HG03064 (cell line): ENCODE measurements around the gene FHIT.
"Not testable (repeated sequence)": the region's sequence is repeated elsewhere in the genome, so short reads cannot be mapped to it uniquely, and the experiment has no call there.

Source experiments
- ATAC-seq: cut with Tn5 transposase; IDR thresholded peaks from one replicate; pipeline ENCODE4 v1.9.1; 2021; ENCODE audit warnings: low read depth; ENCODE audit not compliant: unreplicated experiment

The FHIT gene

GRCh38 chr3:61008998-61009380 lies 242.3 kb downstream of the FHIT start:
- ATAC-seq: no peak

- ATAC-seq: no peak
Measured at GRCh38 chr3:61008153-61008997, 242.9 kb downstream of the FHIT start.

GRCh38 chr3:61005591-61005990 lies 245.7 kb downstream of the FHIT start:
- ATAC-seq: no peak

GRCh38 chr3:60998858-60999257 lies 252.4 kb downstream of the FHIT start:
- ATAC-seq: no peak

GRCh38 chr3:60992395-60992794 lies 258.9 kb downstream of the FHIT start:
- no peak for ATAC-seq

GRCh38 chr3:60990442-60990730 lies 260.9 kb downstream of the FHIT start:
- no peak for ATAC-seq

GRCh38 chr3:60989626-60990441 lies 261.4 kb downstream of the FHIT start:
- ATAC-seq: no peak

GRCh38 chr3:60987191-60987590 lies 264.1 kb downstream of the FHIT start:
- not testable (repeated sequence) for ATAC-seq

- ATAC-seq: no peak
Measured at GRCh38 chr3:60986552-60986951, 264.7 kb downstream of the FHIT start.

- ATAC-seq: no peak
Measured at GRCh38 chr3:60983906-60984305, 267.3 kb downstream of the FHIT start.

GRCh38 chr3:60980342-60980692 lies 270.9 kb downstream of the FHIT start:
- ATAC-seq: no peak

- no peak for ATAC-seq
Measured at GRCh38 chr3:60979461-60980341, 271.6 kb downstream of the FHIT start.

- ATAC-seq: no peak
Measured at GRCh38 chr3:60973321-60973720, 277.9 kb downstream of the FHIT start.

GRCh38 chr3:60972599-60972998 lies 278.7 kb downstream of the FHIT start:
- no peak for ATAC-seq

- ATAC-seq: no peak
Measured at GRCh38 chr3:60970850-60971249, 280.4 kb downstream of the FHIT start.

GRCh38 chr3:60967141-60967540 lies 284.1 kb downstream of the FHIT start:
- ATAC-seq: no peak

- no peak for ATAC-seq
Measured at GRCh38 chr3:60957541-60957940, 293.7 kb downstream of the FHIT start.

- ATAC-seq: no peak
Measured at GRCh38 chr3:60956729-60957128, 294.5 kb downstream of the FHIT start.

- no peak for ATAC-seq
Measured at GRCh38 chr3:60955034-60955433, 296.2 kb downstream of the FHIT start.

- no peak for ATAC-seq
Measured at GRCh38 chr3:60954048-60954447, 297.2 kb downstream of the FHIT start.

GRCh38 chr3:60953351-60953750 lies 297.9 kb downstream of the FHIT start:
- ATAC-seq: no peak
